ENCODE results near the gene TCTA. TPM values are rescaled to one million over a fixed set of nuclear protein-coding genes. Genes with fewer than 3 reads are reported as not detected.

The TCTA gene
- 10 to 100 TPM; 45.5 to 58.7 (median 49.9) TPM for total RNA-seq (2021; fragmentation: NEBNext Ultra II Directional; extraction: Animal tissue kit (Norgen Biotek cat#: 25700))
- long read RNA-seq, transcript TCTA-201 (3 exons, 2,146 nt): major isoform, 56 of 62 reads
- long read RNA-seq, partial matches to known transcripts: 6 of 62 reads
- long read RNA-seq, other reads (novel, unspliced or antisense): 0 of 62 reads

DNA sequence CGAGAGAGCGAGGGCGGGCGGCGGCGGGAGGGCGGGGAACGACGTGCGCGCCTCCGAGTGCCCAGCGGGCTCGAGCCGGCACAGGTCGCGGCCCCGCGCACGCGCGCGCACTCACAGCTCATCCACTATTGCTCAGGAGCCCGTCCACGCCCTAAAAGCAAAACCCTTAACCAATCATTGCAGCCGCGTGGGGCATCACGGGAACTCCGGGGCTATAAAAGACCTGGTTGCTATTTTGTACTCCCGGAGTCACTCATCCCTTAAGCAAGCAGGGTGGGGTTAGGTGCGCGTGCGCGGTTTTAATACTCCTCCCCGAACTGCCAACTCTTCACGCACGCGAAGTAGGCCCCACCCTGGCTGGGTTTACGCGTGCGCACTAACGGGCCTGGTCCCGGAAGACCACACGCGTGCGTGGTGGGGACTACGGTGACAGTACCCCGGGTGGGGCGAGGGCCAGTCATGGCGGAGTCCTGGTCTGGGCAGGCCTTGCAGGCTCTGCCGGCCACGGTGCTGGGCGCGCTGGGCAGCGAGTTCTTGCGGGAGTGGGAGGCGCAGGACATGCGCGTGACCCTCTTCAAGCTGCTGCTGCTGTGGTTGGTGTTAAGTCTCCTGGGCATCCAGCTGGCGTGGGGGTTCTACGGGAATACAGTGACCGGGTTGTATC lies at the start of gene TCTA, which contains the start of gene RHOA:
Gene TCTA, plus strand, starts transcription at position 456 of the 664 bp plus-strand sequence. Its CDS starts 4 bp downstream, at position 460.
Gene RHOA, minus strand, starts transcription at position 9 of the 664 bp plus-strand sequence. CDS start 36,387 bp downstream, outside the sequence.
- H3K4me1 Mint-ChIP-seq (ENCODE audit: low read depth): peaks cover 55% of the 10 kb centered on the region
- peak within 1 kb of the TSS; percentile 97 for H3K27ac Mint-ChIP-seq
- H3K27me3 Mint-ChIP-seq (ENCODE audit: insufficient read depth): peaks cover 3% of the 10 kb centered on the region; the same call in 1 of the 2 replicates
- peak; percentile 100 for DNase-seq
- peaks cover 50% of the 10 kb centered on the region for H3K36me3 Mint-ChIP-seq (ENCODE audit: low read depth)
- no peaks in the 10 kb centered on the region for H3K9me3 Mint-ChIP-seq
- peak within 1 kb of the TSS; percentile 98 for H3K4me3 Mint-ChIP-seq
- TF ChIP-seq, protein P1, sequence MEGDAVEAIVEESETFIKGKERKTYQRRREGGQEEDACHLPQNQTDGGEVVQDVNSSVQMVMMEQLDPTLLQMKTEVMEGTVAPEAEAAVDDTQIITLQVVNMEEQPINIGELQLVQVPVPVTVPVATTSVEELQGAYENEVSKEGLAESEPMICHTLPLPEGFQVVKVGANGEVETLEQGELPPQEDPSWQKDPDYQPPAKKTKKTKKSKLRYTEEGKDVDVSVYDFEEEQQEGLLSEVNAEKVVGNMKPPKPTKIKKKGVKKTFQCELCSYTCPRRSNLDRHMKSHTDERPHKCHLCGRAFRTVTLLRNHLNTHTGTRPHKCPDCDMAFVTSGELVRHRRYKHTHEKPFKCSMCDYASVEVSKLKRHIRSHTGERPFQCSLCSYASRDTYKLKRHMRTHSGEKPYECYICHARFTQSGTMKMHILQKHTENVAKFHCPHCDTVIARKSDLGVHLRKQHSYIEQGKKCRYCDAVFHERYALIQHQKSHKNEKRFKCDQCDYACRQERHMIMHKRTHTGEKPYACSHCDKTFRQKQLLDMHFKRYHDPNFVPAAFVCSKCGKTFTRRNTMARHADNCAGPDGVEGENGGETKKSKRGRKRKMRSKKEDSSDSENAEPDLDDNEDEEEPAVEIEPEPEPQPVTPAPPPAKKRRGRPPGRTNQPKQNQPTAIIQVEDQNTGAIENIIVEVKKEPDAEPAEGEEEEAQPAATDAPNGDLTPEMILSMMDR (IDR thresholded peaks at IDR 0.05): no peak

DNA sequence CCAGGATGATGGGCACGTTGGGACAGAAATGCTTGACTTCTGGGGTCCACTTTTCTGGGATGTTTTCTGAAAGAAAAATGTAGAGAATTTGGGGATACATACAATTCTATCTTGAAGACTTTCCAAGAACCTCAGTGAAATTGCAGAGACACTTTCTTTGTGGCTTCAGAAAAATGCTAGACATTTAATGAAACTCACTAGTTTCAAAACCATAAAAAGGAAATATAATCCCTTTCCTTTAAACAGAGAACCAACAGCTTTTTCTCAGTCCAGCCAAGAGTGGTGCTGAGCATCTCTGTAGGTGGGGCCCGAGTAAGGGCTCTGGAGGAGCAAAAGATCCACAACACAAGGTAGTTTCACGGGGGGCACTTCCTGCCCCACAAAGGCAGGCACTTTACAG lies 49.7 kb upstream of the TCTA start:
- TF ChIP-seq, protein P1 (IDR thresholded peaks at IDR 0.05): no peak
- H3K27me3 Mint-ChIP-seq (ENCODE audit: insufficient read depth): peaks cover 2% of the 10 kb centered on the region
- peak; percentile 33 for DNase-seq
- peaks cover 40% of the 10 kb centered on the region for H3K4me1 Mint-ChIP-seq (ENCODE audit: low read depth)
- peaks cover 38% of the 10 kb centered on the region for H3K36me3 Mint-ChIP-seq (ENCODE audit: low read depth)
- H3K4me3 Mint-ChIP-seq: peak overlapping the region; percentile 48
- peak overlapping the region; percentile 84 for H3K27ac Mint-ChIP-seq
- H3K9me3 Mint-ChIP-seq: no peaks in the 10 kb centered on the region

DNA sequence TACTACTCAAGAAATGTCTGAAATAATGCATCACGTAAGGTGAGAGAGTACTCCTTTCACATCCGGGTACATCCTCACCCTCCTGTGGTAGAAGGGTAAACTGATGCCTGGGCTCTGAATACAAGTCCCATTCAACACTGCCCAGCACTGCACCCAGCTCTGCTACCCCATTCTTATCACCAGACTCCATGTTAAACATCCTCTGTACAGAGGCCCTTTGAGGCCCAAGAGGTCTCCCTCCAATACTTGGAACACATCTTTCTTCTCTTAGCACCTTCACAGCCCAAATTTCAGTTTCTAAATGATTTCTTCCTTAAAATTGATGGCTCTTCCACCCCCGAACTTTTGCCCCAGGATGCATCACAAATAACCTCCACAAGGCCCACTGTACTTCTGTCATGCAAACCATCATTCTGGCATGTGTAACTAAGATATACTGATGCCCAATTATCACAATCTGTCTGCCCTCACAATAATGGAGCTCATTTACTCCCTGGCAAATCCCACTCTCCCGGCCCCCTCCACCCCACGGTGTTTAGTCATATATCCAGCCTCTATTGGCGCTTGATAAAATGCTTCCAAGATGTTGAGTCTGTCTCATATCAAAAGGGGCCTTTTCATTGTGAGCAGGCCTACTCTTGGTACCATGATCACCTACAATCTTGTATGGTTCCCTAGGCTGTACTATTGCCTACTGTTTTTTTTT lies 41.5 kb upstream of the TCTA start:
- Mint-ChIP-seq H3K4me3 (no peak overlapping the region), H3K4me1 (ENCODE audit: low read depth) (0 out of 2 replicates have a peak, but pooled peaks cover 4% of the 10 kb centered on the region), H3K27ac (peak overlapping the region; percentile 28), H3K36me3 (ENCODE audit: low read depth) (peaks cover 56% of the 10 kb centered on the region), H3K27me3 (ENCODE audit: insufficient read depth) (peaks cover 4% of the 10 kb centered on the region), H3K9me3 (no peaks in the 10 kb centered on the region; the same call in 1 of the 2 replicates)
- DNase-seq: no peak
- TF ChIP-seq, protein P1 (IDR thresholded peaks at IDR 0.05): no peak

- TF ChIP-seq, protein P1 (IDR thresholded peaks at IDR 0.05): no peak
- Mint-ChIP-seq H3K27me3 (ENCODE audit: insufficient read depth) (peaks cover 4% of the 10 kb centered on the region), H3K4me3 (no peak overlapping the region), H3K9me3 (peaks cover 4% of the 10 kb centered on the region; the same call in 1 of the 2 replicates), H3K4me1 (ENCODE audit: low read depth) (peaks cover 4% of the 10 kb centered on the region; the same call in 1 of the 2 replicates), H3K36me3 (ENCODE audit: low read depth) (peaks cover 50% of the 10 kb centered on the region), H3K27ac (no peak overlapping the region)
- DNase-seq: no peak
Observed at GRCh38 chr3:49371946-49372345, 40.3 kb upstream of the TCTA start.

GRCh38 chr3:49377483-49377882 lies 34.7 kb upstream of the TCTA start:
- DNase-seq: no peak
- peaks cover 31% of the 10 kb centered on the region for H3K9me3 Mint-ChIP-seq

More at GRCh38 chr3:49377483-49377882, 34.7 kb upstream of the TCTA start:
- Mint-ChIP-seq H3K4me3 (no peak overlapping the region), H3K27ac (peak overlapping the region; percentile 26; the same call in 1 of the 2 replicates), H3K27me3 (ENCODE audit: insufficient read depth) (peaks cover 4% of the 10 kb centered on the region; the same call in 1 of the 2 replicates), H3K4me1 (ENCODE audit: low read depth) (peaks cover 25% of the 10 kb centered on the region), H3K36me3 (ENCODE audit: low read depth) (peaks cover 52% of the 10 kb centered on the region)
- TF ChIP-seq, protein P1 (IDR thresholded peaks at IDR 0.05): no peak
